CD4-positive, alpha-beta T cell treated with Interleukin-15 for 4 hours (primary cell): ENCODE data around the gene NT5M.

ENCODE experiments used
- DNase-seq: peaks from one replicate; pipeline ENCODE4 v3.0.0-alpha.2; 2020; ENCODE audit warnings: low spot score

Gene NT5M

DNA sequence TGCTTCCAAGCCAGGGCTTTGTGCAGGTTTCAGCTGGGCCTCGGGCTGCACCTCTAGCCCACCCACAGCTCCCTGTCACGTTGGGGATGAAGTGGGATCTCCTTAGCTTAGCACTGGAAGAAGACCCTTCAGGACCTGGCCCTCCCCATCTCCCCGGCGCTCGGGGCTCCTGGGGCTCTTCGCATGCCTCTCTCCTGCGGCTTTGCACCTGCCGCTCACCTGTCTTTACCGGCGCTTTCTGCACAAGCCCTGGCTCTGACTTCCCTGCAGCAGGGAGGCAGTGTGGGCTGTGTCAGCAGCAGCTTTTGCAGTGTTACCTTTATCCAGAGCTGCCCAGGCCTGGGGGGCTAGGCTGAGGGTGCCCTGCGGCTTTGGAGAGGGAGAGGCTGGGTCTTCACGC is 52.3 kb downstream of the NT5M start:
- no peak for DNase-seq

DNA sequence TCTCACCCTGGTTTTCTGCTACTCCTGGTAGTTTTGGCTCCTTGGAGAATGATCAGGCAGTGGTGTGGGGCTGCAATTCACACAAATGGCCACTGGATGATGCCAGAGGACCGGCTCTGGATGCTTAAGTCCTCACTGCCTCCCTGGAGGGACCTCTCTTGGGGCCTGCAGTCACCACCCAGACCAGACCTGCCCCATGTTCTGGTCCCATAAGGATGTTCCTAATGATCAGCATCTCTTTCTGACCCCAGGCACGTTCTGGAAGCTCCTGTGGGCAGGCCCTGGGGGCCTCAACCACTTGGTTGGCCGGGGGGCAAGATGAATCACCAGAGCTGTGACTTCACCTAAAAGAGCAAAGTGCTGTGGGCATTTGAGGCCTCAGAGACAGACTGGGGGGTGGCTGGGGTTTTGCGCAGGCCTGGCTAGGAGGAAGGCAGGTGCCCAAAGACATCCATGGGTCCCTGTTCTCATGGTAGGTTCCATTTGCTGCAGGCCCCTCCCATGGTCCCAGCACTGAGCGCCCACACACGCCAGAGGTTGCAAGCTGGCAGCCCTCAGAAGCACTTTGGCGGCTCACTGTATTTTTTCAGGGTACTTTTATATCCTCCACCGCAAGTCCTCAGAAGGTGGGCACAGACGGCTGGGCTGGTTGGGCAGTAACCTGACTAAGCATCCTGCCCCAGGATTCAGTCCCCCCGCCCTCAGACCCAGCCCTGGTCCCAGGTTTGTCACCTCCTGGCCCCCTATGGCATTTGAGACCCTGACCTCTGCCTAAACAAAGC is 53.2 kb downstream of the NT5M start:
- peak; percentile 68 for DNase-seq

GRCh38 chr17:17356931-17357270 is 53.7 kb downstream of the NT5M start:
- DNase-seq, result no peak

DNA sequence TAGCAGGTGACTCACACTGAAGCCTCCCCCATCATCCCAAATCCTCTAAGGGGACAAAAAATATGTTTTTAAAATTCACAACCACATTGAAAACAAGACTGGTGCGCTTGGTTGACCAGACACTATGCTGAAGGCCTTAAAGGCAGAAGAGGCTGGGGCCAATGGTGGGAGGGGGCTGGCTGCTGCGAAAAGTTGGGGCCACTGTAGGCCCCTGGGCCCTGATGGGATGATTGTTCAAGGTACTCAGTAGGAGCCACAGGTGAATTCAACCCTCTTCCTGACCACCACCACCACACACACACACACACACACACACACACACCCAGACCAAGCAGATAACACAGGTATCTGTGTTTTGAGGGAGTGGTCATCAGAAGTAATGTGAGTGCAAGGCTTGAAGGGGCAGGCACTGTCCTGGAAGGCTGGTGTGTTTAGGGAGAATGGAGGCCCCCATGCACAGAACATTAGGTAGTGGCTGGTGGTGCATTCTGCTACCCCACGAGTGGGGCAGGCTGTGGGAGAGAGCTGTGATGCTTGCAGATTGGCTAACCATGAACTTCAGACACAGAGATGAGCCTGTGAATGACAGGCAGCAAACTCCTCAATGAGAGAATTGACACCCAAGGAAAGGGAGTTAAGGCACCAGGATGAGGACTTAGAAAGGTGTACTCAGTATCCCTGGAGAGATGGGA is 55.0 kb downstream of the NT5M start:
- no peak for DNase-seq

GRCh38 chr17:17358866-17359265 is 55.7 kb downstream of the NT5M start:
- DNase-seq, result no peak

- DNase-seq, result no peak
These were observed 56.1 kb downstream of the NT5M start for GRCh38 chr17:17359271-17359670.

DNA sequence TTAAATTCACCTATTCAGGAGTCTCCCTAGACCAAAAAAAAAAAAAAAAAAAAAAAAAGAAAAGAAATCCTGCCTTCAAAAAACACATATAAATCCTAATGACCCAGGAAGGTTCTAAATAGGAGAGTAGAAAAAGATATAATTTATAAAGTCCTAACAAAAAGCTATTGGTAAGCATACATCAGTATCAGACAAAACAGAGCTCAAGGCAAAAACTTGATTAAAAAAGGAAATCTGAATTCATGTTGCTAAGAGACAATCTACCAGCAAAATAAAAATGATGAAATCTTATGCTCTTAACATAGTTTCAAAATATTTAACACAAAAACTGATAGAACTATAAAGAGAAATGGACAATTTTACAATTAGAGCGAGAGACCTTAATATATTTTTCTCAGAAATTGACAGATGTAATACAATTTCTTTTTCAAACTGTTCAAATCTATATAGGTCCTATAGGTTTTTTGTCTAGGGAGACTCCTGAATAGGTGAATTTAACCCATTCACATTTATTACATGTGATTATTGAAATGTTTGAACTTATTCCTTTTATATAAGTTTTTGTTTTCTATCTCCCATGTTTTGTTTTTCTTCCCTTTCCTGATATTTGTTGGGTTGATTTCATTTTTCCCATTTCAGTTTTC is 57.0 kb downstream of the NT5M start:
- DNase-seq, result no peak

DNA sequence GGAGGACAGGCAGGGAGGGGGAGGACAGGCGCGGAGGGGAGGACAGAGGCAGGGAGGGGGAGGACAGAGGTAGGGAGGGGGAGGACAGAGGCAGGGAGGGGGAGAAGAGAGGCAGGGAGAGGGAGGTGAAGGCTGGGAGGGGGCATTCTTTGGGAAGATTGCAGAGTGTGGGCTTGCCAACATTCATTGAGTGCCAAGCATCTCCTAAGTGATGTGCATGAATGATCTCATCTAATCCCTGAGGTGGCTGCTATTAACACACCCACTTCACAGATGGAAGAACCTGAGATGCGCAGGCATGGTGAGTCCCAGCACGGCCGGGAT is 58.3 kb downstream of the NT5M start:
- no peak for DNase-seq

DNA sequence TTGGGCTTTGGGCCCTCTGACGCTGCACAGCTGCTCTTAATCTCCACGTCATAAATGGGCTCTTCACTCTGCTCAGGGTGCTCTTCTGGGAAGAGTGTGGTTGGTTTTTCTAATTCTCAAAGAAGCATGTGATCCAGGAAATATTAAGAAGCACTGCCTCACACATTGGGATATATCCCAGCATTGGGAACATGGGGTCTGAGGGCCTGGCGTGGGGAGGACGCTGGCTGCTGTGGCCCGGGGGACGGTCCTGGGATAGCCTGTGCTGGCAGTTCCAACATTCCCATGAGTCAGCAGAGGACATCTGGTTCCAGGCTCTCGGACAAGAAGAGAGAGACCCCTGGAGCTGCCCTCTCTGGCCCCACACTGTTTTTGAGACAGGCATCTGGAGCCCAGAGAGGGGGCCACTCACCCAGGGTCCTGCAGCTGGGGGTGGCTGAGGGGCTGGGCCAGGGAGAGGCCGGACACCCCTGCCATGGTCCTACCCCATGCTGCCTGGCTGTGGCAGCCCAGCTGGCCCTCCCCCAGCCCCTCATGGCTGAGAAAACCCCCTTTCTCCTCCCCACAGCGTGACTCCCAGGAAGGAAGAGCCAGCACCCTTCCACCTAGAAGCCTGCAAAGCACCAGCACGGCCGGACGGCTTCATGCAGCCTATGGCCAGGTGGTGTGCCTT is 58.8 kb downstream of the NT5M start:
- no peak for DNase-seq

DNA sequence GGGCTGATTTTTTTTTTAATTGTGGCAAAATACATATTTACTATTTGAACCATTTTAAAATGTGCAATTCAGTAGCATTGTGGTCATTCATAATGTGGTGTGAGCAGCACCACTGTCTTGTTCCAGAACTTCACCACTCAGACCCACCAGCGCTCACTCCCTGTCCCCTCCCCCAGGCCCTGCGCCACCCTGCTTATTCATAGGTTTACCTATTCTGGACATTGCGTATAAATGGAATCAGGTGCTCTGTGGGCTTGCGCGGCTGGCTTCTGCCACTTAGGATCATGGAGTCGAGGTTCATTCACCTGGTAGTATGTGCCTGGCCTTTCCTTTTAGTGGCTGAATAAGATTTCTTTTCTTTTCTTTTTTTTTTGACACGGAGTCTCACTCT is 59.4 kb downstream of the NT5M start:
- no peak for DNase-seq

- DNase-seq, result peak; percentile 16
These were observed 60.6 kb downstream of the NT5M start for GRCh38 chr17:17363638-17364337.

DNA sequence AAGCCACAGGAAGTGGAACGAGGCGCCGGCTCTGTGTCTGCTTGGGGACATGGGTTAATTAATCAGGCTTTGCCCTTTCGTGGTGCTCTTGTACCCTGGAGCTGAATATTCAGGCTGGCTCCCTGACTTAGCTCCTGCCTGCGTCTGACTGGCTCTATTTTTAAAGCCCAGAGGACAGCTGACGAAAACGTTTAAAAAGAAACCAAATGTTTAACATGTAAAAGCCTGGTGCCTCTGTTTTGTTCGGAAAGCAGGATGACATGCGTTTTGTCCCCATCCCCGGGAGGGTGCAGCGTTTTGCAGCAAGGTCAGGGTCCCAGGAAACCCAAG is 61.1 kb downstream of the NT5M start:
- DNase-seq, result no peak

DNA sequence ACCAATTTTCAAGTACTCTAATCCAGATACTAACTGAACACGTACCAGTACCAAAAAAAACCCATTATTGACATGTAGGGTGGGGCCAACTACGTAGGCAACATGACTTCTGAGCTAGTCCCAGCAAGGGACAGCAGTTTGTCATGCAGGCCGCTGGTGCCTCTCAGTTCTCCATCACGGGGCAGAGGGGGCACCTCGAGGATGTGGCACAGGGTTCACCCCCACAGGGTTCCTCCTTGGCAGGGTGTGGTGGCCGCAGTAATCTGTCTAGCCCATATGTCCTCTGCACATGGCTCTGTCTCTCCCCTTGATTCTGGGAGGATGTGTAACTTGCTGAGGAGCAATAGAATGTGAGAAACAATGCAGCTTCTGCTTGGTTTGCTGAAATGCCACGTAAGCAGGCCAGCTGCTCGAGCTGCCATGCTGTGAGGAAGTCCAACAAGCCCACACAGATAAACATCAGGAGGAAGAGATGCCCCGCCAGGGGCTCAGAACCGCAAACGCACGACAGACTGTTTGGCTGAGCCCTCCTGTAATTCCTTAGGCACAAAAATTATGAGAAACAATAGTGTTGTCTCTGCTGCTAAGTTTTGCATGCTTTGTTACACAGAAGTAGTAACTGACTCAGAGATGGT is 62.4 kb downstream of the NT5M start:
- DNase-seq, result no peak

DNA sequence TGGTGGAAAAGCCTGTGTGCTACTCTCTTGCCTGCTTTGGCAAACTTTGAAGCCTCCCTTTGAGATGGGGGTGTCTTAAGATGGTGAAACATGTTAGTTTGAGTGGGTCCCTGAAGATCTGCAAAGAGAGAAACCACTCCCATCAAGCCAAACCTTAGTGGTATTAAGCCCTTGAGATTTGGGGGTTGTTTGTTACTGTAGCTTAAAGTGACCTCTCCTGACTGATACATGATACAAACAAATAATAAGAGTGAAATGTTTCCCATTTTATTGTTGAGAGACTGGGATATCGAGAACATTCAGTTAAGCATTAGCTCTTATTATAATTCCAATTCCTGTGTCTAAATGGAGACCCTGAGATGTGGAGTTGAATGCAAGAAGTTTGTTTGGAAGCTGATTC is 63.1 kb downstream of the NT5M start:
- DNase-seq, result no peak

GRCh38 chr17:17366941-17367875 is 64.0 kb downstream of the NT5M start:
- DNase-seq, result no peak

GRCh38 chr17:17367931-17368330 is 64.8 kb downstream of the NT5M start:
- DNase-seq, result no peak

GRCh38 chr17:17370711-17371110 is 67.5 kb downstream of the NT5M start:
- no peak for DNase-seq

GRCh38 chr17:17372856-17373520 is 69.8 kb downstream of the NT5M start:
- no peak for DNase-seq

DNA sequence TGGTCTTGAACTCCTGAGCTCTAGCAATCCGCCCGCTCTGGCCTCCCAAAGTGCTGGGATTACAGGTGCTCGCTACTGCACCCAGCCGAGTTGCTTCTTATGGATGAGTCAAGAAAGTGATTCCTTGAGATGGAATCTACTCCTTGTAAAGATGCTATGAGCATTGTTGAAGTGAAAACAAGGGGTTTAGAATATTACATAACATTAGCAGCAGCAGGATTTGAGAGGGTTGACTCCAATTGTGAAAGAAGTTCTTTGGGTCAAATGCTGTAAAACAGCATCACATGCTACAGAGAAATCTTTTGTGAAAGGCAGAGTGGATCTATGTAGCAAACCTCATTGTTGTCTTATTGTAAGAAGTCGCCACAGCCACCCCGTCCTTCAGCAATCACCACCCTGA is 72.7 kb downstream of the NT5M start:
- no peak for DNase-seq

- DNase-seq, result no peak
These were observed 73.2 kb downstream of the NT5M start for GRCh38 chr17:17376362-17376761.
